Stimulated activated CD4-positive, alpha-beta T cell treated with anti-CD3 and anti-CD28 coated beads, Interleukin-4, amount 100 ng/mL, for 1 hour (primary cell): ENCODE results near the gene HSD17B11.
"Not testable (repeated sequence)": the region's sequence is repeated elsewhere in the genome, so short reads cannot be mapped to it uniquely, and the experiment has no call there.

Experiments
- DNase-seq: peaks from one replicate; pipeline ENCODE4 v3.0.0-alpha.2; 2020

The HSD17B11 gene

DNA sequence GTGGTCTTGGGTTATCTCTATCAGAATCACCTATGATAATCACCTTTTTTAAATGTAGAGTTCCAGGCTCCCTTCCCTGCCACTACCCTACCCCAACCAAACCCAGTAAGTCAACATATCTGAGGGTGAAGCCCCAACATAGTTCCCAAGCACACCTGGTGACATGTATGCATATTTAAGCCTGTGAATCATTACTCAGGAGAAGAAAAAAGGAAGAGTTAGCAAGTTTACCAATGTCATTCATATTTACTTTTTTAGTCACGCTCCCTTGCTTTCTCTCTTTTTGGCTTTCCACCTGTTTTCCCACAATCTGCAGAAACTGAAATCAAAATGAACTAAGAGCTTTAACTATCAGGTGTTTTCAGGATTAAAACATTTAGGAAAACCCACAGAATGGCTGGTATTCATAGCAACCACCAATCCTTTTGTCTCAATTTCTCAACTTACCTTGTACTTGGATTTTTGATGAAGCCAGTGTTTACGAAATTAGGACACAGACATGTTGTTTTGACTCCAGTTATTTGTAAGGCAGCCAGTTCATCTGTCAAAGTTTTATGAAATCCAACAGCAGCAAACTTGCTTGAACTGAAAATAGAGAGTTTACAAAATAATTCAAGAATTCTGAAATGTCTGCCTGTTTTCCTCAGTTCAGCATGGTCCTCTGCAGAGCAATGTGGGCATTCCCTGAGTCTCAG is 34.0 kb downstream of the HSD17B11 start:
- no peak for DNase-seq

DNA sequence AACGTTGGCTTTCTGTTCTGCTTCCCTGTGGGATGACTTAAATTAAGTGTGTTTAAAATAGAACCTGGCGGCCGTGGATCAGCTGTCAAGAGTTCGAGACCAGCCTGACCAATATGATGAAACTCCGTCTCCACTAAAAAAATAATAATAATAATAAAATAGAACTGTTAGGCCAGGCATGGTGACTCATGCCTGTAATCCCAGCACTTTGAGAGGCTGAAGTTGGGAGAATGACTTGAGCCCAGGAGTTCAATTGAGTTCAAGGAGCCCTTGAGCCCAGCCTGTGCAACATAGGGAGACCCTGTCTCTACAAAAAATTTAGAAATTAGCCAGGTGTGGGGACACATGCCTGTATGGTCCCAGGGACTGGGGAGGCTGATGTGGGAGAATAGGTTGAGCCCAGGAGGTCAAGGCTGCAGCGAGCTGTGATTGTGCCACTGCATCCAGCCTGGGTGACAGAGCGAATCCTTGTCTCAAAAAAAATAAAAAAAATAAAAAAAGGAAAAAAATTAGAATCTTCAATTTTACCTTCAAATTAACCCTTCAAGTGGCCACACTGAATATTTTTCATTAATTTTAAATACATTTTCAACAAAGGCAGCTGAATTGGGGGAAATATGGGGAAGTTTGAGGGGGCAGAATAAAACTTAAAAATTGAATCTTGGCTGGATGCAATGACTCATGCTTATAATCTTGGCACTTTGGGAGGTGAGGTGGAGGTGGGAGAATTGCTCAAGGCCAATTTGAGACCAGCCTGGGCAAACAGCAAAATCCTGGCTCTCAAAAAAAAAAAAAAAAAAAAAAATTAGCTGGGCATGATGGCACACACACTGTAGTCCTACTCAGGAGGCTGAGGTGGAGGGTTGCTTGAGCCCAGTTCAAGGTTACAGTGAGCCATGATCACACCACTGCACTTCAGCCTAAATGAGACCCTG is 36.6 kb downstream of the HSD17B11 start:
- DNase-seq, result no peak

DNA sequence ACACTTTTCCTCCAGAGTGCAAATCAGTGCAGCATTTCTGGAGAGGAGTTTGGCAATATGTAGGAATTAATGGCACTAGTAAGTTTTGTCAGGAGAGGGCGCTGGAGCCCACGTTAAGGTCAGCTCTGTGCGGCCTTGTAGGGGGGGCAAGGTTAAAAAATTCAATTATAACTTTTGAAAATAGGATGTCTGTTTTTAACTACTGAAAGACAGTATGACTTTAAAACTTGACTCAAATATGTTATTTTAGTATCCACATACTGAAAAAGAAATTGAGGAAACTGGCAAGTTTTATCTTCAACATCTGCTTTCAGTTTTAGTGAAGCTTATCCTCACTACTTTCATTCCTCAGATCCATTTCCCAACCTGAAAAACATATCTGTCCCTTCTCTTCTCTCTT is 37.4 kb downstream of the HSD17B11 start:
- DNase-seq, result peak; percentile 11

DNA sequence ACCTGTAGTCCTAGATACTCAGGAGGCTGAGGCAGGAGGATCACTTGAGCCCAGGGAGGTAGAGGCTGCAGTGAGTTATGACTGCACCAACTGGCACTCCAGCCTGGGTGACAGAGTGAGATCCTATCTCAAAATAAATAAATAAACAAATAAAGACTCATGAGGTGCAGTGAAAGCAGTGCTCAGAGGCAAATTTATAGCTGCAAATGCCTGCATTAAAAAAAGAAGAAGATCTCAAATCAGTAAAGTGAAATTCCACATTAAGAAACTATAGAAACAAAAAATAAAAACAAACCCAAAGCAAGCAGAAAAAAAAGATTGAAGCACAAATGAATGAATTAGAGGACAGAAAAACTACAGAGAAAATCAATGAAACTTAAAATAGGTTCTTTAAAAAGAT is 45.8 kb downstream of the HSD17B11 start:
- no peak for DNase-seq

DNA sequence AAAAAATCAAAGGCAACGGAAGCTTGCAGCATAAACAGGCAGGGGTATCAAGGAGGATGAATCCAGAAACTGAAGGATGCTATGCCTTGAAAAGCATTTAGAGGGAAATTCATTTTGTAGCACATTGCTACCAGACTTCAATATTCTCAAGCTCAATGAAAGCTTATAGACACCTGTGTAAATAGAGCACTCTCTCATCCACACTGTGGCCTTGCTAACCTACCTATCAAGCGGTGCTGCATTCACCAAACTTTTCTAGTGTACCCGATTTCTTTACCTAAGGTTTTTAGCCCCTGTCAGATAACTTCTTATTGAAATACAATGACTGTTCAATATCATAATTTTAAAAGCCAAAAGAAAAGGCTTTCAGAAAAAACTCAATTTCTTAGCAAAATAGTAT is 48.1 kb downstream of the HSD17B11 start:
- DNase-seq, result no peak

DNA sequence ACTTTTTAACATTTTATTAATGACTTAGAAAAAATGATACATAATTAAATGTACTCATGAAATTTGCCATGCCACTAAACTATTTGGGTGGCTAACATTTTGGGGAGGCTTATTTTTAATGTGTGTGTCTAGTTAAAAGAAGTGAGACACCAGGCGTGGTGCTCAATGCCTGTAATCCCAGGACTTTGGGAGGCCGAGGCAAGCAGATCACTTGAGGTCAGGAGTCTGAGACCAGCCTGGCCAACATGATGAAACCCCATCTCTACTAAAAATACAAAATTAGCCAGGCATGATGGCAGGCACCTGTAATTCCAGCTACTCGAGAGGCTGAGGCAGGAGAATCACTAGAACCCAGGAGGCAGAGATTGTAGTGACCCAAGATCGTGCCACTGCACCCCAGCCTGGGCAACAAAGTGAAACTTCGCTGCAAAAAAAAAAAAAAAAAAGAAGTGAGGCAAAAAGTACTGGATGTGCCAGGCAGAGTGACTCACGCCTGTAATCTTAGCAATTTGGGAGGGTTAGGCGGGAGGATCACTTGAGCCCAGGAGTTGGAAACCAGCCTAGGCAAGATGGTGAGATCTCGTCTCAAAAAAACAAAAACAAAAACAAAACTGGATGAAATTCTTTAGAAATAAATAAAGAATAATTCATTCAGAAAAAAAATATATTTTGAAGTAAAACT is 48.9 kb downstream of the HSD17B11 start:
- not testable (repeated sequence) for DNase-seq

DNA sequence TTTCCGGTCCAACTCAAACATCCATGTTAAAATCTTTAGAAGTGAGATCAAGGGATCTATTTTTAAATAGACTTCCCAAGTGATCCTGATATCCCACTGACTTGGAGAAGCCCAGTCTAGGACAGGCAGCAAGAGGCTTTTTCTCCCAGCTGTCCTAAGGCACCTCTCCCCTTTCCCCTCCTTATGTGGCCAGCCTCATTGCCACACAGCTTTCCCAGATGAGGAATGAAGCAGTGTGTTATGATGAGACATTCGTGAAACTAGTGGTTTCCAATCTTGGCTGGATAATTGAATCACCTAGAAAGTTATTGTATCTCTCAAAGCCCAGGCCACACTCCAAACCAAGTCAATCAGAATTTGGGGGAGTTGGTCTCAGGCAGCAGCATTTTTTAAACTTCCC is 51.5 kb downstream of the HSD17B11 start:
- DNase-seq, result no peak

DNA sequence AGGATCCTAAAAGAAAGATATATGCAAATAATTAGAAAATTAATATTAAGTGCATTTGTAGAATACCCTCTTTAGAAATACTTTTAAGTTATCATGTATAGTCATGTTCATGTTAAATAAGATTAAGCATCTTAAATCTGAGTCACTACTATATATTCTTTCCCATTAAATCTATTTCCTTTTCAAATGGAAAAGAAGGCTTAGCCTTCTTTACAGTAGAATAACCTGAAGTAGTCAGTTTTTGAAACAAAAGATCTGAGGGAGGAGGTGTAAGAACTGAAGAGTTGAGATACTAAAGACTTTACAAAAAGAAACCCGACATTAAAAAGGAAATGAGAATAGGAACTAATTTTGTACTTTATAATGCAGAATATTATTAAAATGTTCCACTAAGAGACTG is 53.6 kb downstream of the HSD17B11 start:
- no peak for DNase-seq

DNA sequence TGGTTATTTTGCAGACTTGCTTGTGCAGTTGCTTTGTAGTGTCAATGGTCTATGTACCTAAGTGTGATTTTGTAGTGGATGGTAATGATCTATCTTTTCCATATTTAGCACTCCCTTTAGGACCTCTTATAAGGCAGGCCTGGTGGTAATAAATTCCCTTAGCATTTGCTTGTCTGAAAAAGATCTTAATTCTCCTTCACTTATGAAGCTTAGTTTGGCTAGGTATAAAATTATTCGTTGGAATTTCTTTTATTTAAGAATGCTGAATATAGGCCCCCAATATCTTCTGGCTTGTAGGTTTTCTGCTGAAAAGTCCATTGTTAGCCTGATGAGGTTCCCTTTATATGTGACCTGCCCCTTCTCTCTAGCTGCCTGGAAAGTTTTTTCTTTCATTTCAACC is 57.7 kb downstream of the HSD17B11 start:
- no peak for DNase-seq

DNA sequence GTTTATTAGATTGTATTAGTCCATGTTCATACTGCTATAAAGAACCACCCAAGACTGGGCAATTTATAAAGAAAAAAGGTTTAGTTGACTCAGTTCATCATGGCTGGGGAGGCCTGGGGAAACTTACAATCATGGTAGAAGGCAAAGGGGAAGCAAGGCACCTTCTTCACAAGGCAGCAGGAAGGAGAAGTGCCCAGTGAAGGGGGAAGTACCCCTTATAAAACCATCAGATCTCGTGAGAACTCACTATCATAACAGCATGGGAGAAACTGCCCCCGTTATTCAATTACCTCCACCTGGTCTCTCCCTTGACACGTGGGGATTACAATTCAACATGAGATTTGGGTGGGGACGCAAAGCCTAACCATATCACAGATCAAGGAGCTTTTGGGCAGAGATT is 60.2 kb downstream of the HSD17B11 start:
- no peak for DNase-seq

DNA sequence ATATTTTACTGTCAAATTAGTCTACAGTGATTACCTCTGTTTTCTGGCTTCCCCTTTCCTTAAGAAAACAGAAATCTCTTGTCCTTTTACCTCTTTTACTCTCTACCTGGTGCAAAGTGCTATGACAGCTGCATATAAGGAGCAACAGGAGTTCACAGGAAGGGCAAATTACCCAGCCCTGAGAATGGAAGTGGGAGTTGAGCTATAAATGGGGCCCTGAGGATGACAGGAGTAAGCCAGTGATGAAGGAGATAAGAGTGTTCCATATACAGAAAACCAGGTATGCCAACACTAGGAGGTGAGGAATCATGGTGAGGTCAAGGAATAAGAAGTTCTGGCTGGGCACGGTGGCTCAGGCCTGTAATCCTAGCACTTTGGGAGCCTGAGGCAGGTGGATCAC is 63.9 kb downstream of the HSD17B11 start:
- no peak for DNase-seq

DNA sequence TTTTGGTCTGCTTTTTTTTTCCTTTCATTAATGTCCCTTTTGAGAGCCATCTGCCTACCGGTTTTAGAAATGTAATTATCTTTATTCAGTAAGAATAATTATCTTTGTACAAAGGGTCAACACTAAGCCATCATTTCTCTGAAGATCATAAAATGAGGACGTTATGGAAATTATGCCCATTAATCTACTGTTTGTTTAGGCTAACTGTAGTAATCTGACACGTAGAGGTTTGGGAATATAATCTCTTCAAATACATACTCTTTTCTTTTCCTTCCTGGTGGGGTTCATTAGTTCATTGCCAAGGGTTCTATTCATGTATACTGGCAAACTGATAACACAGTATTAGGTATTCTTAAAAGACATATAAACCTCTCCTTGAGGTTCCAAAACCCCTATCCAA is 64.5 kb downstream of the HSD17B11 start:
- no peak for DNase-seq

DNA sequence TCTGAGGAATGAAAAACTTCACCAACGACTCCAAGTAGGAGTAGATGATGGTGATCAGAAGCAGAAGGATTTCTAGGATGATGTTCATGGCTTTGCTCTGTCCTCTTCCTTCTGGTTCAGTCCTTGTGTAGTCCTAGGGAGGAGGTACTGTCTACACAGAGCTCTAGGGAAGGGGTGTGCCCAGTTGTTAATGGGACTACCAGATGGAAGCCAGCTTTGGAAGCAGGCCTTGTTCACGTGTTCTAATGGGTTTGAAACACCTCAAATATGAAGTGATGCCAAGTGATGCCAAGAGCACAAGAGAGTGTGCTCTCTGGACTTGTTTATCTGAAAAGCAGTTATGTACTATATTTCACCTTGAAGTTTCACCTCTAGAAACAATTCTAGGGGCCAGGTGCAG is 68.2 kb downstream of the HSD17B11 start, which contains the start of gene HSD17B13:
Gene HSD17B13 (minus strand): TSS at position 129 of the 400 bp plus-strand sequence. CDS start 41 bp downstream, at position 88.
- no peak for DNase-seq

DNA sequence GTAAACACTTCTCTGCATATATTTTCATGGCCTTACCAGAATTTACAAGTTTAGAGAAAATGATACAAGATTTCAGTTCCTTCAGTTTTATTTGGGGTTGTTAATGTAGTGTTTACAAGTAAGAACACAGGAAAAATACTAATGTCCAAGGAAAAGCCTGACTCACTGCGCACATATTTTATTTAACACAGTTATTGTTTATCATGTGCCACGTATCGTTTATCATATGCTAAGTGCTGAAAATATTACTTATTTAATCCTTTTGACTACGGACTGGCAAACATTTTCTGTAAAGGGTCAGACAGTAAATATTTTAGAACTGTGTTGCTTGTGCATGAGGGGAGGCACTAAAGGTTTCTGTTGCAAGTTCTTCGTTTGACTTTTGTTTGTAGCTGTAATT is 69.1 kb downstream of the HSD17B11 start:
- DNase-seq, result no peak

DNA sequence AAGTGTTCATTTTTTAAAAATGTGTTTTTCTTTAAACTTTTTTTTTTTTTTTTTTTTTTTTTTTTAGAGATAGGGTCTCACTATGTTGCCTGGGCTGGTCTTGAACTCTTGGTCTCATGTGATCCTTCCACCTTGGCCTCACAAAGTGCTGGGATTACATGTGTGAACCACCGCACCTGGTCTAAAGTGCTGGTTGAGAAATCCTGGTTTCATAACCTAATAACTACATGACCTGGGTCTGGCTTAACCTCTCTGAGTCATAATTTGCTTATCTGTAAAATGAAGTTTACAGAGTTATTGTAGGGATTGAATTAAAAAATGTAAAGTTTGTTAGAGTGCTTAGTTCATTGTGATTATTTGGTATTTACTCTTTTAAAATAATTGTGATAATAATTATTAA is 73.5 kb downstream of the HSD17B11 start:
- DNase-seq, result no peak

DNA sequence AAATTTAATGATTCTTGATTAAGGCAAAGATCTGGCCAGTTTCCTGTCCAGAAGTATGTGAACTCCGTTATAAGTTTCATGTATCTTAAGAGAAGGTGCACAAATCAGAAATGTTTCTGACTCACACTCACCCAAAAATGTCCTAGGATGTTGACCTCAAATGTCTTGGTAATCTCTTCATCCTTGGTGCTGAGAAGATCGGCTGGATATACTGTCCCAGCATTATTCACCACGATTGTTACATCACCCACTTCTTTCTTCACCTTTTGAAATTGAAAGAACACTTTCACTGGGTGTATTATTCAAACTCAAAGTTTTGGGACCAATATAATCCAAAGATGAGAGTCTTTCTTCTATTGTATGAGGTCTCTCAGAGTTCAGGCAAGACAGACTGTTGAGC is 74.0 kb downstream of the HSD17B11 start:
- DNase-seq, result no peak

DNA sequence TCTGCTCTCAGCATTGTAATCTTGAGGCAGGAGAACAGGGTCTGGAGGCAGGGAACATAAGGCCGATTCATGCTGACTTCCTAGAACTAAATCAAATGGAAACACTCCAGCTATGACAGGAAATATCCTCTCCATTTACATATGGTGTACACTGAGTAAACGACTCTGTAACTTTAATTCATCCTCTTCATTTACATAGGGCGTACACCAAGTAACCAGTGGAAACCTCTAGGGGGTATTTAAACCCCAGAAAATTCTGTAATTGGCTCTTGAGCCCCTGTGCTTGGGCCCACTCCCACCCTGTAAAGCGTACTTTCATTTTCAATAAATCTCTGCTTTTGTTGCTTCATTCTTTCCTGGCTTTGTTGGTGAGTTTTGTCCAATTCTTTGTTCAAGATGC is 76.0 kb downstream of the HSD17B11 start:
- DNase-seq, result not testable (repeated sequence)

DNA sequence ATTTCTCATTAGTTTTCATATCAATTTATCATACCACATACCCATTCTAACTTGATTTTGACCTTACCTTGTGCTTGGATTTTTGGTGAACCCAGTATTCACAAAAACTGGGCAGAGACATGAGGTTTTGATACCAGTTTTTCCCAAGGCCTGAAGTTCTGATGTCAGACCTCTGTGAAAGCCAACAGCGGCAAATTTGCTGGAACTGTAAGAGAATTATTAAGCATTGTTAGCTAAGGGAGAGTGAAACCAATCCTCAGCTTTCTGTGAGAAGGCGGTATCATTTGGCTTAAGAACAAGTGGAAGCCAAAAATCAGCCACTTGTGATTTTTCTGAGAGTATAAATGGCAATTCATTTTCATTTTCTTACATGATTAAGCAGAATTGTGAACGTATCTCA is 77.2 kb downstream of the HSD17B11 start:
- no peak for DNase-seq

DNA sequence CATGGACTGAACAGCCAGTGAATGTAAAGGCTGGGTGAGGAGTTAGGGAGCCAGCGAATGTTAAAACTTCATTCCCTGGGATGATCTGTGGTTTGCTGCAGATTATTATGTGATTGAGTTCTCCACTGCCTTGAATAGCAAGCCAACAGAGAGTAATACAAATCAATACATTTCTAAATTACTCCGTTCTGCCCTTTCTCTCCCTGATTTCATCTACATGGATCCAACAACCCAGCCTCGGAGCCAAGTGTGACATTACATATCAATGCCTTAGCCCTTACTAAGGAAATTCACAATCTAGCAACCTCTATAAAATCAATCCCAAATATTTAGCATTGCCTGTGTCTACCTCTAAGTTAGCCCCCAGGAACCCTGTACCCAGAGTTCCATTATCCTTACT is 79.3 kb downstream of the HSD17B11 start:
- DNase-seq, result no peak

DNA sequence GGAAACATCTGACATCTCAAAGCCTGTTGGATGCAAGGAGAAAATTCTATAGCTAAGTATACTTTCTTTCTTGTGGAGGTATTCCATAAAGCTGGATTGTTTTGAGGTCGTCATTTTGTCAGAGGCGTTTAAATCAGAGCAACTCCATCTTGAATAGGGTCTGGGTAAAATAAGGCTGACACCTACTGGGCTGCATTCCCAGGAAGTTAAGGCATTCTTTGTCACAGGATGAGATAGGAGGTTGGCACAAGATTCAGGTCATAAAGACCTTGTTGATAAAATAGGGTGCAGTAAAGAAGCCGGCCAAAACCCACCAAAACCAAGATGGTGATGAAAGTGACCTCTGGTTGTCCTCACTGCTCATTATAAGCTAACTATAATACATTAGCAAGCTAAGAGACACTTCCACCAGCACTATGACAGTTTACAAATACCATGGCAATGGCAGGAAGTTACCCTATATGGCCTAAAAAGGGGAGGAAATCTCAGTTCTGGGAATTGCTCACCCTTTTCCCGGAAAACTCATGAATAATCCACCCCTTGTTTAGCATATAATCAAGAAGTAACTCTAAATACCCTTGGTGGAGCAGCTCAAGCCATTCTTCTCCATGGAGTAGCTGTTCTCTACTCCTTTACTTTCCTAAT is 80.2 kb downstream of the HSD17B11 start:
- DNase-seq, result no peak

DNA sequence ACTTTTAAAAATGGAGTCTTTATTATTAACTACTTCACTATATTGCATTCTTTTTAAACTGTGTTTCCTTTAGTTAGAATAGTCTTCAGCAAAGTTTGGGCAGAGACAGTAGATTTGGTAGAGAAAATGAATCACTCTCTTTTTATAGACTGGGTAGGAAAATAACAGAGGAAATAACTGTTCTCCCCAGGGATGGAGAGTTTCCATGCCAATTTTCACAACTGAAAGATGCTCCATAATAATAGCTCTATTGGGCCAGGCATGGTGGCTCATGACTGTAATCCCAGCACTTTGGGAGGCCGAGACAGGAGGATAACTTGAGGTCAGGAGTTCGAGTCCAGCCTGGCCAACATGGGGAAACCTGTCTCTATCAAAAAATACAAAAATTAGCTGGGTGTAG is 81.4 kb downstream of the HSD17B11 start:
- DNase-seq, result no peak

DNA sequence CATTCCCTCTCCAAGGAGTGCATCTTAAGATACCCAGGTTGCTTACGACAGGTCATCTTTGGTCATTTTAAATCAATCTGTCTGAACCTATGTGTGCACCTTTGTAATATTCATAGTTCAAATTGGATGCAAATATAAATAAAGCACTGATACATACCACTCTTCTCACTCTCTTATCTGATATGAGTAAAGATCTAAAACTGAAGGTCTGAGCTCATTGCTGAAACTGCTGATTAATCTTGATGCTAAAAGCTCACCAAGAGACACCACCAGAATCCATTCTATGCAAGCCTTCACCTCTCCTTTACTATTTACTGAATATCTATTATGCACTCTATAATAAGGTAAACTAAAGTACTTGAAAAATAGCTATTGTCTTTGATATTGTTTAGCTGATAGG is 84.9 kb downstream of the HSD17B11 start:
- no peak for DNase-seq

DNA sequence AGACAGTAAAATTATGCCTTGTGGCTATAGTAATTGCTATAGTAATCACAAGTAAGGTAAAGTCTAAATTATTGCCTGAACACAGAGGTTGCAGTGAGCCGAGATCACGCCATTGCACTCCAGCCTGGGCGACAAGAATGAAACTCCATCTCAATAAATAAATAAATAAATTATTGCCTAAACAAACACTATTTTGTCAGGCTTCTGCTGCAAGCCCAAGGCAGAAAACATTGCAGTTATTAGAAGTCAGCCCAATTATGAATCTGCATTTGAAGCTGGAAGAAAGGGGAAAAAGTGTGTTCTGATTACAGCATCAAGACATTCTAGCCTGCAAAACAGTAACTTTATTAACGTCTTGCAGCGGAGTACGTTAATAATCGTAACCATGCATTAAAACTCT is 85.4 kb downstream of the HSD17B11 start:
- no peak for DNase-seq
